PC-3 (cell line): ENCODE results near the gene CENPO. TPM values are rescaled to one million over a fixed set of nuclear protein-coding genes. Genes with fewer than 3 reads are reported as not detected.

ENCODE experiments used
- ATAC-seq: fragments of 200-7000 bp; cut with Tn5 transposase; 2 replicates; pipeline ENCODE4 v1.9.1; 2020; ENCODE audit warnings: mild to moderate bottlenecking, moderate library complexity
- BruUV-seq: library from RNA; stranded (reverse); fragments of 400-500 nt; replicated peaks from 2 replicates; lab custom pipeline; 2021; lab: Mats Ljungman, UMichigan
- CTCF ChIA-PET: fragments of 300-600 bp; sonication (Branson Sonifier 250); formaldehyde crosslinking; loops from one replicate; lab custom pipeline; 2022; ENCODE audit warnings: antibody characterized with exemption; lab: Charles Lee
- POLR2A ChIA-PET: fragments of 300-600 bp; sonication (Branson Sonifier 250); formaldehyde crosslinking; loops from one replicate; lab custom pipeline; 2022; ENCODE audit warnings: antibody characterized with exemption; ENCODE audit not compliant: unreplicated experiment; lab: Charles Lee
- DNase-seq: peaks from one replicate; pipeline ENCODE4 v3.0.0-alpha.2; 2015
- H2AFZ ChIP-seq: fragments of 300-600 bp; sonication (generic); 2 replicates; pipeline ENCODE4 v1.6.0; 2016; ENCODE audit warnings: antibody characterized with exemption, low read length
- H3F3A ChIP-seq: fragments of 300-600 bp; sonication (generic); one replicate; pipeline ENCODE4 v1.6.0; 2017; ENCODE audit warnings: antibody characterized with exemption, low read length, control low read depth, mild to moderate bottlenecking; ENCODE audit not compliant: unreplicated experiment
- H3K27ac ChIP-seq: fragments of 300-600 bp; sonication (generic); 2 replicates; pipeline ENCODE4 v1.5.1; 2016; ENCODE audit warnings: mild to moderate bottlenecking, low read length
- H3K27me3 ChIP-seq: fragments of 300-600 bp; sonication (generic); 2 replicates; pipeline ENCODE4 v1.6.1; 2016; ENCODE audit warnings: low read length, mixed read lengths
- H3K36me3 ChIP-seq: fragments of 300-600 bp; sonication (generic); 2 replicates; pipeline ENCODE4 v1.6.1; 2016; ENCODE audit warnings: low read depth, mixed run types, low read length, mixed read lengths
- H3K4me1 ChIP-seq: fragments of 300-600 bp; sonication (generic); 2 replicates; pipeline ENCODE4 v1.5.1; 2016; ENCODE audit warnings: low read length; ENCODE audit not compliant: insufficient read depth
- H3K4me2 ChIP-seq: fragments of 300-600 bp; sonication (generic); 2 replicates; pipeline ENCODE4 v1.6.0; 2016; ENCODE audit warnings: low read length
- H3K4me3 ChIP-seq: fragments of 300-600 bp; sonication (generic); 2 replicates; pipeline ENCODE4 v1.5.1; 2016; ENCODE audit warnings: mild to moderate bottlenecking, low read length, mixed read lengths
- H3K79me2 ChIP-seq: fragments of 300-600 bp; sonication (generic); 2 replicates; pipeline ENCODE4 v1.6.1; 2017; ENCODE audit warnings: low read length, mixed read lengths
- H3K9ac ChIP-seq: fragments of 300-600 bp; sonication (generic); 2 replicates; pipeline ENCODE4 v1.6.0; 2016; ENCODE audit warnings: mild to moderate bottlenecking, low read length
- H3K9me2 ChIP-seq: fragments of 300-600 bp; sonication (generic); replicated peaks from 2 replicates; pipeline ENCODE4 v1.6.1; 2016; ENCODE audit warnings: mixed run types, low read length, mixed read lengths
- H3K9me3 ChIP-seq: fragments of 300-600 bp; sonication (generic); 2 replicates; pipeline ENCODE4 v1.6.1; 2016; ENCODE audit warnings: low read length, mixed read lengths
- H4K20me1 ChIP-seq: fragments of 300-600 bp; sonication (generic); 2 replicates; pipeline ENCODE4 v1.6.1; 2016; ENCODE audit warnings: low read length, mixed read lengths
- CTCF ChIP-seq: fragments of 300-600 bp; sonication (generic); conservative IDR thresholded peaks from 2 replicates; pipeline ENCODE4 v1.5.1; 2017; ENCODE audit warnings: antibody characterized with exemption, low read depth, mild to moderate bottlenecking, low read length
- EZH2 ChIP-seq: fragments of 300-600 bp; sonication (generic); IDR thresholded peaks from one replicate; pipeline ENCODE4 v1.6.1; 2017; ENCODE audit warnings: antibody characterized with exemption, mild to moderate bottlenecking, low read length; ENCODE audit not compliant: unreplicated experiment
- EZH2phosphoT487 ChIP-seq: fragments of 300-600 bp; sonication (generic); IDR thresholded peaks from 2 replicates; pipeline ENCODE4 v1.6.1; 2018; ENCODE audit warnings: mild to moderate bottlenecking, antibody characterized with exemption, low read length, borderline replicate concordance
- intact Hi-C: fragments of 100-400 bp; cut with micrococcal nuclease; formaldehyde crosslinking; loops from 2 replicates; pipeline ENCODE4 v1.9.0; 2023
- total RNA-seq: library from RNA; depleted of rRNA; stranded (reverse); fragments of >200 nt; gene quantifications from 2 replicates; pipeline ENCODE4 v1.2.3, GENCODE V29; 2014

CENPO gene
- total RNA-seq, 1 experiment from 2014 or later = 41.4 TPM

- Histone ChIP-seq H3K27ac (no peak overlapping the region), H3K4me1 (no peaks in the 10 kb centered on the region), H3K36me3 (no peaks in the 10 kb centered on the region), H3K9me2 (no peaks in the 10 kb centered on the region), H3K4me2 (no peak overlapping the region), H3K27me3 (no peaks in the 10 kb centered on the region), H3K79me2 (no peaks in the 10 kb centered on the region), H4K20me1 (no peaks in the 10 kb centered on the region), H3K9me3 (no peaks in the 10 kb centered on the region), H3F3A (no peaks in the 10 kb centered on the region), H2AFZ (no peak overlapping the region), H3K9ac (no peak overlapping the region), H3K4me3 (no peak overlapping the region)
- no TSS peak for BruUV-seq
- TF ChIP-seq CTCF = no peak
- TF ChIP-seq EZH2phosphoT487 = no peak
- no peak for TF ChIP-seq EZH2
- DNase-seq (no peak), ATAC-seq (no peak)
- CTCF ChIA-PET = no interaction called here
- POLR2A ChIA-PET = no interaction called here
- intact Hi-C loops = no loop called here
Measured at GRCh38 chr2:24761866-24762265, 31.4 kb upstream of the CENPO start.

- H3K4me1 ChIP-seq = no peaks in the 10 kb centered on the region
- H3K9ac ChIP-seq = no peak overlapping the region
- TF ChIP-seq CTCF = no peak
- TF ChIP-seq EZH2 = no peak
- TF ChIP-seq EZH2phosphoT487 = no peak
- DNase-seq (no peak), ATAC-seq (no peak)
- no peaks in the 10 kb centered on the region for H3K9me2 ChIP-seq
- no peaks in the 10 kb centered on the region for H3K27me3 ChIP-seq
- intact Hi-C loops = no loop called here
- no peaks in the 10 kb centered on the region for H3K79me2 ChIP-seq
- H3K4me2 ChIP-seq = no peak overlapping the region
- H3K4me3 ChIP-seq = no peak overlapping the region
- ChIA-PET CTCF (no interaction called here), POLR2A (no interaction called here)
- no peak overlapping the region for H3K27ac ChIP-seq
- H3F3A ChIP-seq = no peaks in the 10 kb centered on the region
- no peaks in the 10 kb centered on the region for H4K20me1 ChIP-seq
- no peaks in the 10 kb centered on the region for H3K9me3 ChIP-seq
- no TSS peak for BruUV-seq
- H3K36me3 ChIP-seq = no peaks in the 10 kb centered on the region
- H2AFZ ChIP-seq = no peak overlapping the region
Measured at GRCh38 chr2:24762518-24762917, 30.7 kb upstream of the CENPO start.

- BruUV-seq = no TSS peak
- H3K9me3 ChIP-seq = no peaks in the 10 kb centered on the region
- no peaks in the 10 kb centered on the region for H3K36me3 ChIP-seq
- H3K4me3 ChIP-seq = no peak overlapping the region
- no peaks in the 10 kb centered on the region for H3K4me1 ChIP-seq
- intact Hi-C loops = no loop called here
- no peaks in the 10 kb centered on the region for H3K9me2 ChIP-seq
- ATAC-seq (no peak), DNase-seq (no peak)
- H2AFZ ChIP-seq = no peak overlapping the region
- TF ChIP-seq EZH2 (no peak), EZH2phosphoT487 (no peak), CTCF (no peak)
- no peak overlapping the region for H3K27ac ChIP-seq
- ChIA-PET POLR2A (no interaction called here), CTCF (no interaction called here)
- no peaks in the 10 kb centered on the region for H3K27me3 ChIP-seq
- H4K20me1 ChIP-seq = no peaks in the 10 kb centered on the region
- no peak overlapping the region for H3K9ac ChIP-seq
- H3K79me2 ChIP-seq = no peaks in the 10 kb centered on the region
- no peaks in the 10 kb centered on the region for H3F3A ChIP-seq
- no peak overlapping the region for H3K4me2 ChIP-seq
Measured at GRCh38 chr2:24763843-24764242, 29.4 kb upstream of the CENPO start.
